Daoy (cell line): ENCODE results near the gene ATG7. TPM values are rescaled to one million over a fixed set of nuclear protein-coding genes. Genes with fewer than 3 reads are reported as not detected.

Experiments
- DNase-seq: peaks from one replicate; pipeline ENCODE4 v3.0.0-alpha.2; 2015; ENCODE audit warnings: low read depth
- total RNA-seq: library from RNA; depleted of rRNA; stranded (reverse); fragments of >200 nt; shearing (Covaris generic); gene quantifications from 2 replicates; pipeline ENCODE4 v1.2.3, GENCODE V29; 2014

The ATG7 gene
- total RNA-seq, 1 experiment from 2014 or later, result 51.6 TPM

GRCh38 chr3:11552289-11553264 lies 280.4 kb downstream of the ATG7 start:
- no peak for DNase-seq

DNA sequence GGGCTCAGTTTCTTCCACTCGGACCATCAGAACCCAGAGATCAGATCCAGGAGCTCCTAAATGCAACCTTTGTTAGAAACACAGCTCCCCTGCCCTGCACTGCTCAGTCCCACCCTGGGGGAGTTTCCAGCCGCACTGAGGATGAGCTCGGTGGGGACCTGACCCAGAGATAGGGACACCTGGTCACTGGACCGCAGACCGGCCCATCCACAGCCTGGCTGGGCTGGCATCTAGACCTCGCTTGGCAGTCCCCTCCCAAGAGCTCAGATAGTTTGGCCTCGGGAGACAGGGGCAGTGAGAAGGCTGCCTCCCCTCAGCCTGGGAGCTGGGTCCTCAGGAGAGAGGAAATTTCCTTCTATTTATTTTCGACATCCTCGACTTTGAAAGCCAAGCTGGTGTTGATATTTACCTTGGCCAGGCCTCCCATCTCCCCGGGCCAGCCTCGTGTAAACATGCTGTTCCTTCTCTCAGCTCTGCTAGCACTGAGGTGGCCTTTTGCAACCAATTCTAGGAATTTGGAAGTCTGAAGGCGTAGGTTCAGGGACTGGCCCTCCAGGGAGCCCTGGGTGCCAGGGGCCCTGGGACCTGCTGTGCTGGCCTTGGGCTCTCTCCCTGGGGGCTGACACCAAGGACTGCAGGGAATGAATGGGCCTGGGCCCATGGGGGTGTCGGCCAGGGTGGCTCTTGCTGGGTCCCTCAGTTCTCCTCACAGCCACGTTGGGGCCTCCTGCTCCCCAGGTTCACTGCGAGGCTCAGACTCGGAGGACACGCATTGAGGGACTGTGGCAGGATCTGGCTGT lies 281.4 kb downstream of the ATG7 start:
- no peak for DNase-seq

GRCh38 chr3:11554236-11554610 lies 282.0 kb downstream of the ATG7 start:
- no peak for DNase-seq

- DNase-seq, result no peak
Measured at GRCh38 chr3:11554666-11555065, 282.5 kb downstream of the ATG7 start.

DNA sequence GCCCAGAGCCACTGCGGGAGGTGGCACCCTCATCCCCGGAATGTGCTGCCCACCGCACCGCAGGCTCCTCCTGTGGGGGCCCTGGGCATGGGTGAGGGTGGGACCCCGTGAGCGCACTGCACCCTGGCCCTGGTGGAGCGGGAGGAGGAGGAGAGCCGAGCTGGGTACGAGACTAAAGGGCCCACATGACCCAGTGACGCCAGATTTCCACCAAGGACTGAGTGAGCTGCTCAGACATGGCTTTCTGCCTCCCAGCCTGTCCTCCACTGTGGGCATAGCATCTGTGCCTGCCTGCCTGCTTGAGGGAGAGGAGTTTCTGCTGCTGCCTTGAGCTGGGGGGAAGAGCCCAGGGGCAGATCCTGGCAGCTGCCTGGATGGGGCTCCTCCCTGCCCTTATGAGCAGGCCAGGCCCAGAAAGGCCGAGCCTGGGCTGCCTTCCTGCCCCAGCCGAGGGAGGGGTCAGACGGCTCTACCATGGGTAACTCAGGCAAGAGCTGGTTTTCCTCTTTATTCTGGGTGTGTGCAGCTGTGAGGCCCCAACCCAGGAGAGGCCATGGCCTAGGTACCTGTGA lies 283.1 kb downstream of the ATG7 start:
- DNase-seq, result no peak

DNA sequence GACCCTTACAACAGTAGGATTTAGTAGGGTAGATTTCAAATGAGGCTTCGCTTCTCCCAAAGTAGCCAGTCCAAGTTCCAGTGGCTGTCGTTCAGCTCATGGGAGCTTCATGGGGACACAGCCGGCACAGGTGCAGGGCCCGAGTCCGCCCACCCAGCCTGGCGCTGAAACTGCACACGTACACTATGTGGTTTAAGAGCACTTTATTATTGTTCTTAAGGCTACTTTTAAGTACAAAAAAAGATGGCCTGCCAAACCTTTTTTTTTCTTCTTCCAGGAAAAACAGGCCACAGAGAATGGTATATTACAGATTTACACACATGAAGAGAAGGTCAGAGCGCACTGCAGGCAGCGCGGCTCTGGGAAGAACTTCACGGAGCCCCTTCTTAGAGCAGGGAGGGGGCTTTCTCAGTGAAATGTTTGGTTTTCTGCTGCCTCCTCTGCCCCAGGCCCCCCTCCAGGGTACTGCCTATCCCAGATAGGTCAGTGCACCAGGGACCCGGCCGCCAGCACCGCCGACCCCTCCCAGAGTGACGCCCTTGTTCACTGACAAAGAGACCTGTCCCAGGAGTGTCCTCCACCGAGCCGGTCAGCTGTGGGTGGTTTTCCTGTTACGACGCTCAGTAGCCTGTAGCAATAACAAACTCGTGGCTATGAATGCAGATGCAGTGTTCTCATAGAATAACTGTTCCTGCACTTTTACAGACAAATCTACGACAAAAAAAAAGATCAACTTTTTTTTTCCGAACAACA lies 283.9 kb downstream of the ATG7 start:
- no peak for DNase-seq

DNA sequence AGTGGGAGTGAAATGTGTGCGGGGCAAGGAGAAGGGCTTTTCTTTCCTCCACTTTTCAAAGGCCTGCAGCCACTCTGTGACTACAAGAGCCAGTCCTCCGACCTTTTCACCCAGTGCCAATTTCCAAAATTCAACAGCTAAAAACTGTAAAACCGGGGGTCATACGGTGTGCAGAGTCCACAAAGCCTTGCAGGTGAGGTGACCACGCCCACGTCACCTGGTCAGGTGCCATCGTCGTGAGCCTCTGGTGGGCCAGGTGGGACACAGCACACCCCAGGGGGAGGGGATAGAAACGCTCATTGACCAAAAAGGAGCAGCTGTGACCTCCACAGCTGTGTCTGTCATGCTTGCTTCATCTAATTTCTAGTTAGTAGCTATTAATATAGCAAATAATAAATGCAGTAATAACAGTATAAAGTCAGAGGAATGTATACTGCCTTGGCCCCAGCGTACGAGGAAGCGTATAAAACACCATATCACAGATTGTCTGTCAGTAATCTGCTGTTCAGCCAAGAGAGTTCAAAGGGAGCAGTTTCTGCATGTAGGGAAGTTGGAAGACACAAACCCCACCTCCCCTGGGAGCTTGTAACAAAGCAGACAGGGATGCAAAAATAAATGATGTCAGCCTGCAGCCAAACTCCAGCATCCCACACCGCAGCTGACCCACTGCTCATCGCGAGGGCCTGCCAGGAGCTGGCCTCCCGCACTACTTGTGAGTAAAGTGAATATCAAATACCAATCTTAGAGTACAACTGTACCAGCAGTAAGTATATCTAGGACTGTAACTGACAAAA lies 284.9 kb downstream of the ATG7 start:
- DNase-seq, result peak; percentile 47

GRCh38 chr3:11558002-11558401 lies 285.8 kb downstream of the ATG7 start:
- DNase-seq, result peak; percentile 64

- DNase-seq, result no peak
Measured at GRCh38 chr3:11558411-11558903, 286.3 kb downstream of the ATG7 start.

GRCh38 chr3:11558918-11559815 lies 287.0 kb downstream of the ATG7 start:
- DNase-seq, result no peak

DNA sequence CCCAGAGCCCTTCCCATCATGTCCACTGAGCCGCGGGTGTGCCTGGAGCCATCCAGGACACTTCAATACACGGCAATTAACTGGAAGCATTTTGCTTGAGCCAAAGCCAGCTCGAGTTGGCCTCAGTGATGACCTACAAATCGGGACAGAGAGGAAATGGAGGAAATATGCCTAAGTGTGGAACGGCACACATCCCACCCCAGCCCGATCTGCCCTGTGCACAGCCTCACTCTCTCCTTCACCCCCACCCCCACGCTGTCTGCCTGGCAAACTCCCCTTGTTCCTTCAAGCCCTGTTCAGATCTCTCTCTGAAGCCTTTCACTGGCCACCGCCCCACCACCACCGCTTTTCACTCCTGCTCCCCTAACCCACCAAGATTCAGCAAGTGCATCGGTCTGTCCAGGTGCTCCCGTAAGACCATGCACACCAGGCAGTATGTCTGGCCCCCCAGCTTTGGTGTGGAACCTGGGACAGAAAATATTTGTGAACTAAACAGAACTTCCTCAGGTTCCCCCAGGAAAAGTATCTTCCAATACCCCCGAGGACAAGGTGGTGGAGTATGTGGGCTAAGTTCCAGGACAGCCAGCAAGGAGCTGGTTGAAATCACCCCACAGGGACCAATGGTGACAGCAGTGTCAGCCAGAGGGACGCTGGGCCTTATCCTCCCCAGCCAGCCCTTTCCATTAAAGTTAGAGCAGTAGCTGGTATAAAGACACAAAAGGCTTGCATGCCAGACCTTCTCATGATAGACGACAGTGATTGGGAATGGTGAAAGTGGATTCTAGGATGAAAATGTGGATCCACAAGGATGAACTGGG lies 287.8 kb downstream of the ATG7 start:
- no peak for DNase-seq

- DNase-seq, result no peak
Measured at GRCh38 chr3:11560746-11561145, 288.5 kb downstream of the ATG7 start.

DNA sequence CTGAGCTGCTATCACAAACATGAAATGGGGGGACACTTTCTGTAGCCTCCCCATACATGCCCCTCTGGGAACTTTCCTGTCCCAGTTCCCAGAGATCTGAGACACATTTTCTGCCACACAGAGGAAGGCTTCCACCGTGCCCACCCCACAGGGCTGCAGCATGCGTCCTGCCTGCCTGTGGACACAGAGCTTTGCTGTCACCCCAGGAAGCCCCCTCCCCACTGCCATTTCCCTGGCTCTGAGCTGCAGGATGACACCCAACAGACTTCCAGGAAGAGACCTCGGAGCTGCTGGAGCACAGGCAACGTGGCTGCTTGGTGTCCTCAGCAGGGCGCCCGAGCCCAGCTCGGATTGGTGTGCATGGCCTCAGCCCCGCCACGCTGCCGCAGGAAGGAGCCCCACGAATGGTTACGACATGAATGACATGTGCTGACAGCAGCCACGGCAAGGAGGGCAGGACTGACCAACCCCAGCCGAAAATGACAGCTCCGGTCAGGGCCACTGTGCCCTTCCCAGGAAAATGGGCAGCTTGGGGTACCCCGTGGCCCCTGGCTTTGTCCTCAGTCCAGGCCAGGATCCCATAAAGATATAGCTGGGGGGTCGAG lies 290.2 kb downstream of the ATG7 start:
- no peak for DNase-seq

- DNase-seq, result no peak
Measured at GRCh38 chr3:11563159-11563864, 291.1 kb downstream of the ATG7 start.

GRCh38 chr3:11563865-11564185 lies 291.6 kb downstream of the ATG7 start:
- no peak for DNase-seq

- DNase-seq, result no peak
Measured at GRCh38 chr3:11564577-11565001, 292.4 kb downstream of the ATG7 start.

DNA sequence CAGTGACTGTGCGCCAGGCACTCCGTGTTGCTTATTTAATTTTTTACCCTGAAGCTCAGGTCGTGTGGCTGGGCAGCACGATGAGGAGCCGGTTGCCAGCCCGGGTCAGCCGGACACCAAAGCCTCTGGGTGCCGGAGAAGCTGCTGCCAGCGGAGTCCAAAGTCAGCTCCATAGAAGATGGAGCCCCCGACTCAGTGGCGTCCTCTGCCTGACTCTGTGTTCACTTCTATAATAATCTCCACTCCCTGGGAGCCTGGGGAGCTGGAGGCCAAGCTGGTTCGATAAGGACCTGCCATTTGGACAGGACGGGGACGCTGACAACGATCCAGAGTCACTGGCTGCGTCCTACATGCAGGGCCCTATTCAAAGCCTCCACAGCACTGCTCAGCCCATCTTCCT lies 292.9 kb downstream of the ATG7 start:
- no peak for DNase-seq

DNA sequence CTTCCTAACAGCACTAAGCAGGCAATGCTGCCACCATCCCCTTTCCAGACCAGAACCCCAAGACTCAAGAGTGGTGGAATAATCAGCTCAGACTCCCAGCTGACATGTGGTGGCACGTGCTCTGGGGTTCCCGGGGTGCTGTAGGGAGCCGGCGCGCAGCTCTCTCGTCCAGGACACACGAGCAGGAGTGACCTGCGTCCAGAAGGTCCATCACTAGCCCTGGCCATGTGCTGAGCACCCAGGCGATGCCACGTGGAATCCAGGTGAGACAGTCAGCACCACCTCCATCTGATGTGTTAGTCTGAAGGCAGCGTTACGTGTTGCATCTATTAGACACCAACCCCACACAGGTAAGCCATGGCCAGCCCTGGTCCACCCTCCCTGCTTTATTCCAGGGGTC lies 293.3 kb downstream of the ATG7 start:
- no peak for DNase-seq
